NCI-H82 treated with DMSO at 0.1 percent for 48 hours (cell line): ENCODE data around the gene GGTA1.
"Not testable (repeated sequence)": the region's sequence is repeated elsewhere in the genome, so short reads cannot be mapped to it uniquely, and the experiment has no call there.

ENCODE experiments used
- DNase-seq: peaks from one replicate; lab custom pipeline; 2025; ENCODE audit not compliant: unreplicated experiment; lab: John Stamatoyannopoulos, UW

GGTA1 gene

DNA sequence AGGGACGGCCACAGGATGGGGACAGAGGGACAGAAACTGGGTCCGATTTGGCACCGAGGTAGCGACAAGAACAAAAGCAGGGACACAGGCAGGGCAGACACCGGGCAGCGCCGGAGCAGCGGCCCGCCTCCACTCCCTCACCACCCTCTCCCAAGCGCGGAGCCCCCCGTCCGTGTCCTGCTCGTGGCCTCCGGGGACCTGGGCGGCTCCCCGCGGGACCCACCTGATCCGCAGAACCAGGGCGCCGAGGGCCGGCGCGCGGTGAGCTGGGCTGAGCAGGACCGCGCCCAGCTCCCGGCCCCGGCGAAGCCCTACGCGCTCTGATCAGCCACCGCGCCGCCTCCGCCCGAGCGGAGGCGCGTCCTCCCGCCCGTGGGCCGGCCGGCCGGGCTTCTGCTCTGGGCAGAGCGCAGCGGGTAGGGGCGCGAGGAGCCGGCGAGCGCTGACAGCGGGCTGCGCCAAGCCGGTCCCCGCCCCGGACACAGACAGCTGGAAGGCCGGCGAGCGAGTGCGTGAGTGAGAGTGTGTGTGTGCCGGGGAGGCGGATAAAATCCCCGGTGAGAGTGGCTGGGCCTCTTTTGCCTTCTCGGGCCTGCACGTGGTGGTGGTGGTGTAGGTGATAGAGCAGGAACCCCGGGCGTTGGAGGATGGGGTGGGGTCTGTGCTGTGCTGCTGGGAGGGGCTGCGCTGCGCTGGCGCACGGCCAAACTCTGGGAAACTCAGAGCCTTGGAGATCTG is at the start of gene GGTA1:
Gene GGTA1, minus strand, starts transcription at position 418 of the 738 bp plus-strand sequence. CDS start 31,922 bp downstream, outside the sequence.
- no peak for DNase-seq

DNA sequence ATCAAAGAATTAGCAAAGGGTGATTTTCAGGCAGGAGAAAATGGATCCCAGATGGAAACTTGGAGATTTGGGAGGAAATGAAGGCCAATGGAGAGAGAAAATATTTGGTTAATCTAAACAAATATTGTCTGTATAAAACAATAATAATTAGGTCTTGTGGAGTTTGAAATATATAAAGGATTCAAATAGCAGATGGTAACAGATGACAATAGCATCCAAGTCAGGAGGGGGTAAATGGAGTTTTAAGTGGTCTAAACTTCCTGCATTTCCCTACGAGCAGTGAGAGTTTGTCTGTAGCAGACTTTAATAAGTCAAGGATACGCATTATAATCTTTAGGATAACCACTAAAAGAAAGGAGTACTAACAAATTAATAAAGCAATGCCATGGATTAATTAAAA is 49.0 kb upstream of the GGTA1 start:
- no peak for DNase-seq

- peak; percentile 44 for DNase-seq
Observed at GRCh38 chr9:121545875-121546423, 46.3 kb upstream of the GGTA1 start.

DNA sequence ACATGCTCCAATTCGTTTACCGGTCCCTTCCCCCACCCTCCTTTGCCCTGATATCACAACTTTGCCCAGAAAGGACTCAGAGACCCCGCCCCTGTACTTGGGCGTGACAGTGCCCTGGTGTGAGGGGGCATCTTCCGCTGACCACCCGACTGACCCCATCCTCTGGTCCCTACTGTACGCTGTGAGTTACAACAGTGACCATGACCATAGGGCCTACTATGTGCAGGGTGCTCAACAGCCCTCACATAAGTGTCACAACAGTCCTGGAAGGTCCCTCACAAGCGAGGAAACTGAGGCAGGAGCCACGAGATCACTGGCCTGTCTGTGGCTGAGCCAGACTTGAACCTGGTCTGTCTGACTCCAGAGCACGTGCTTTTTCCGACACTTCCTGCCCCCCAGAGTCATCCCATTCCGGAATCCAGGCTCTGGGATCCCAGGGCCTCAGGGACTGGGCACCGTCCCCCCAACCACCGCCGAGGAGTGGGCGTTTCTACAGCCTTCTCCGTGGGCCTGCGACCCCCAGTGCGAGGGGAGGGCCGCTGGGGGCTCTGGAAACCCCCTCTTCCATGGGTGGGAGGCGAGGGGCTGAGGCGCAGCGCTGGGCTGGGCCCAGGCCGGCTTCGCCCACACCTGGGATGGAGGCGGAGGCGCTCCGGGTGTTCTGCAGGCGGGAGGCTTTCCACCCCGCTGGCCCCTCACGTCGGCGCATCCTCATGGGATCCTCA is 45.7 kb upstream of the GGTA1 start:
- no peak for DNase-seq

GRCh38 chr9:121542025-121542424 is 42.4 kb upstream of the GGTA1 start:
- DNase-seq = no peak

- no peak for DNase-seq
Observed at GRCh38 chr9:121541256-121541655, 41.6 kb upstream of the GGTA1 start.

DNA sequence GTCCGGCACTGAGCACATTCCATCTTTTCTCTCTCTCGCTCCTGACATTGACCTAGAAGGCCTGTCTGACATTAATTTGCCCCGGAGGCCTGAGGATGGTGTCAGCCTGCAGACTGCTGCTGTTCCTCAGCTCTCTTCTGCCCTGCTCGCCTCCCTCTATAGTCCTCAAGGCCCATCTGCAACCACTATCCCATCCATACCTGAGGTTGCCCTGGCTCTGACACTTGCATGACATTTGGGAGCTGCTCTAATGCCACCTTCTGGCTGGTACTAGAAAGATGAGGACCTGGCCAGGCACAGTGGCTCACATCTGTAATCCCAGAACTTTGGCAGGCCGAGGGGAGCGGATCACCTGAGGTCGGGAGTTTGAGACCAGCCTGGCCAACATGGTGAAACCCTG is 38.6 kb upstream of the GGTA1 start:
- DNase-seq = no peak

DNA sequence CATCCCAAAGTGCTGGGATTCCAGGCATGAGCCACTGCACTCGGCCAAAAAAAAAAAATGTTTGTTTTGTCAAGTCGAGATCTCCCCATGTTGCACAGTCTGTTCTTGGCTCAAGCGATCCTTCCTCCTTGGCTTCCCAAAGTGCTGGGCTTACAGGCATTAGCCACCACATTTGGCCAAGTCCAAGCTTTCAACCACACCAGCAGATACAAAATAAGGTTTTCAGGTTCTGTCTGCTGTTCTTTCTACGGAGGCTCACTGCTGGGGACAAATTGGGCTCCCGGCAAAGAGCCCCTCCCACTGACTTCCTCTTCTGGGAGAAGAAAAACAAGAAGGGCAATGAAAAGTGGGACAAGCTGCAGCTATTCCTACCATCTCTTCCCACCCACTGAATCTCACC is 37.6 kb upstream of the GGTA1 start:
- DNase-seq = no peak

DNA sequence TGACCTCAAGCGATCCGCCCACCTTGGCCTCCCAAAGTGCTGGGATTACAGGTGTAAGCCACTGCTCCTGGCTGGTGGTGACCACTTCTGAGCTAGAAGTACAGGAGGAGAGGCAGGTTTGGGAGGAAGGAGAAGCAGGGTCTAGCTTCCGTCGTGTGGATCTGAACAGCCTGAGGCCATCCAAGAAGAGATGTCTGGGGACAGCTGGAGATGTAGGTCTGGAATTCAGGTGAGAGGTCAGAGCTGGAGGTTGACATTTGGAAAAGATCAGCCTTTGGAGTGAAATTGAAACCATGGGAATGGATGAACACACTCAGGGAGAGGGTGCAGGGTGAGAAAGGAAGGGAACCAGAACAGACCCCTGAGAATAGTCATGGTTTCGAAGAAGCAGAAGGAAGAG is 33.2 kb upstream of the GGTA1 start:
- DNase-seq = no peak

- DNase-seq = no peak
Observed at GRCh38 chr9:121529237-121529987, 29.8 kb upstream of the GGTA1 start.

DNA sequence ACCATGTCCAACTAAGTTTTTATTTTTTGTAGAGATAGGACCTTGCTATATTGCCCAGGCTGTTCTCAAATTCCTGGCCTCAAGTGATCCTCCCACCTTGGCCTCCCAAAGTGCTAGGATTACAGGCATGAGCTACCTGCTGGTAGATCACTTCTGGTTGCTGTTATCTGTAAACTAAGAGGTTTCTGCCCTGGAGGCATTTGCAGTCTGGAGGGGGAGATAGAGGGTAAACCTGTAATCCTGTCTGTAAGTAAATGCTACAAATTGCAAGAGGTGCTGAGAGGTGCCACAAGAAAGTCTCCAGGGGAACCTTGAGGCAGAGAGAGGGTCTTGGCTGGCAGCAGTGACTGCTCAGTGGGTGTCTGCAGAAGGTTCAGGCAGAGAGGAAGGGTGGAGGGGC is 29.0 kb upstream of the GGTA1 start:
- DNase-seq = no peak

DNA sequence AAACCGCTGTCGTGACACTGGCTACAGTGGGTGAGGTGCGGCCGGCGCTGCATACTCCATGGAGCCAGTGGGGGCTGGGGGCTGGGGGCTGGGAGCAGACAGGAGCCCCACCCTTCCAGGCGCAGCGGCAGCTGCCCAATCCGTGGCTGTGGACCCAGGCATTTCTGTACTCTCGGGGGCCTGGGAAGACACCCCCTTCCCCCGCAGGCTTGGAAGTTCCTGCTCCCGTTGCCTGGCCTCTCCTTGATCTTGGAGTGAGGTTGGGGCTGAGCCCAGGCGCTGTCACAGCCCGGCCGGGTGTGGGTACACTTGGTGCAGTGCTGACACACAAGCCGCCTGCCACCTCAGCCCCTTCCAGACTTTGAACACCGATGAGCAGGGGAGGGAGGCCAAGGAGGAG is 27.7 kb upstream of the GGTA1 start:
- no peak for DNase-seq

DNA sequence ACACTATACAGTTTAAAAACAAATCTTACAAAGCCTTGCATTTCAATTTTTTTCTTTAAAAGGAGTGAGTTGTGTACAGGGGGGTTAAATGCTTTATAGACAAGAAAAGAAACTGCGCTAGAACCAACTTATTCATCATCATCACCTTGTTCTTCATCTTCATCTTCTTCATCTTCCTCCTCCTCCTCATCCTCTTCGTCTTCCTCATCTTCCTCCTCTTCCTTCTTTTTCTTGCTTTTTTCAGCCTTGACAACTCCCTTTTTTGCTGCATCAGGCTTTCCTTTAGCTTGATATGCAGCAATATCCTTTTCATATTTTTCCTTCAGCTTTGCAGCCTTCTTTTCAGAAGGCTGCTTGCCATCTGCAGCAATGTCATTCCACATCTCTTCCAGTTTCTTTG is 20.0 kb upstream of the GGTA1 start:
- not testable (repeated sequence) for DNase-seq

GRCh38 chr9:121518634-121519033 is 19.0 kb upstream of the GGTA1 start:
- no peak for DNase-seq

- DNase-seq = not testable (repeated sequence)
Observed at GRCh38 chr9:121513166-121513565, 13.5 kb upstream of the GGTA1 start.

- DNase-seq = no peak
Observed at GRCh38 chr9:121510766-121511550, 11.3 kb upstream of the GGTA1 start.

DNA sequence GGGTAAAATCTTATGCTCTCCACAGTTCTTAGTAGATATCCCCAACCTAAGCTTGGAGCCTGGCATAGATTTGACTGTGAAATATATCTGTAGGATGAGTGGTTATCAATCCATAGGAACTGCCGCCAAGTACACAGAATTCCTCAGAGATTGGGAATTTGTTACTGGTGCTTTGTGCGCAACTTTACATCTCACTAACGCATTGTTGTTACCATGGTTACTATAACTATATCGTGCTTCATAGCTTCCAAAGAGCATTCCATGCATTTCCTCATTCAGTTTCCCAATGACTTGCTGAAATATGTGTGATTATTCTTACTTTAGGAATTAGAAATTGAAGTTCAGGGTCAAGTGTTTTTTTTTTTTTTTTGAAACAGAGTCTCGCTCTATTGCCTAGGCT is 9.5 kb upstream of the GGTA1 start:
- no peak for DNase-seq

GRCh38 chr9:121508415-121508814 is 8.8 kb upstream of the GGTA1 start:
- DNase-seq = no peak

- no peak for DNase-seq
Observed at GRCh38 chr9:121505903-121506735, 6.5 kb upstream of the GGTA1 start.

GRCh38 chr9:121503444-121503843 is 3.8 kb upstream of the GGTA1 start:
- no peak for DNase-seq
